ENCODE data around the gene TTC7B.

The TTC7B gene

DNA sequence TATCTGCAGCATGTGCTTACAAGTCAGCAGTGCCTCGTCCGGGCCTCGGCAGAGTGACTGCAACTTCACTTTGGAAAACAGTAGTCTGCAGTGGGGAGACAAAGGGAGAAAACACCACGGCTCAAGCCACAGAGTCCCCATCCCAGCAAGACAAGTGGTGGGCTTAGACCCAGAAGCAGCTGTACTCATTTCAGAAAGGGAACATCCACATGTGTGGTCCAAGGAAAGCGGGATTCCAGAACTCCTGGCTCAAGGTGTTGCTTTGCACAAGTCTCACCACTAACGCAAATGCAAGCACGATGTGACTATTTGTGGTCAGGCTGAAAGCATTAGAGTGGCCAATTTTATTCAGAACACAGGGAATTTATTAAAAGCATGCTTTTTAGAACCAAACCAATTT, 198.3 kb downstream of the TTC7B start:
- no peak for DNase-seq (ENCODE audit: low read depth in 2 of 2)

DNA sequence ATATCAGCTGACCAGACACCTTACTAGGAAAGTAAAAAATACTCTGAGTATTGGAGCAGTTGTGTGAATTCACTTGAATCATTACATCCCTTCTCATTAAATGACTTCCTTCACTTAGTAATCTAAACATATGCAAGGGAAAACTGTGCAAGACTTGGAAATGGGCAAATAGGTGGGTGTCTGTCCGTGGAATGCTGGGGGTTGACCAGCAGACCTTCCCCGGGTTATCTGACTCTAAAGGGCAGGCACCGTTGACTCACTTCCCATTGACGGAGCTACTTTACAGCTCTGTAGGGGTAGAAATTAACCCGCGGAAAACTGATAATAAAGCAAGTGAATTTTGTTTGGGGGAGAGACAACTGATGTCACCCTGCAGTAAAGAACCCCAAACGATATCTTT, 199.3 kb downstream of the TTC7B start:
- no peak for DNase-seq (ENCODE audit: low read depth in 2 of 2)

DNA sequence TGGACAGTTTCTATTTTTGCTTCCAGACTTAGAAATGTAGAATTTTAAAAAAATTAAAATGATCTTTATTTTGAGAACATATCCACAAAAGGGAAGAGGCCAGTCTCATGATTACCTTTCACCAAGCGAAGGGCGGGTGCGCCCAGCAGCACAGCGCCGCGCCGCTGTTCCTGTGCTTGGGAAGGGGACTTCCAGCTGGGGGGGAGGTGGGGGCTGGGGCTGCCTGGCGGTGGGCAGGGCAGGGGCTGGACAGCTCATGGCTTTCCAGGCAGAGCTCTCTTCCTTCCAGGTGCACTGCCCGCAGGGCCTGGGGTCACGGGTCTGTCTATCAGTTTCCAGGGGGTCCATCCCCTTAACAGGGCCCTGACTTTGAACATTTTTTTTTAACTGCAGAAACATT, 199.9 kb downstream of the TTC7B start:
- no peak for DNase-seq (ENCODE audit: low read depth in 2 of 2)

DNA sequence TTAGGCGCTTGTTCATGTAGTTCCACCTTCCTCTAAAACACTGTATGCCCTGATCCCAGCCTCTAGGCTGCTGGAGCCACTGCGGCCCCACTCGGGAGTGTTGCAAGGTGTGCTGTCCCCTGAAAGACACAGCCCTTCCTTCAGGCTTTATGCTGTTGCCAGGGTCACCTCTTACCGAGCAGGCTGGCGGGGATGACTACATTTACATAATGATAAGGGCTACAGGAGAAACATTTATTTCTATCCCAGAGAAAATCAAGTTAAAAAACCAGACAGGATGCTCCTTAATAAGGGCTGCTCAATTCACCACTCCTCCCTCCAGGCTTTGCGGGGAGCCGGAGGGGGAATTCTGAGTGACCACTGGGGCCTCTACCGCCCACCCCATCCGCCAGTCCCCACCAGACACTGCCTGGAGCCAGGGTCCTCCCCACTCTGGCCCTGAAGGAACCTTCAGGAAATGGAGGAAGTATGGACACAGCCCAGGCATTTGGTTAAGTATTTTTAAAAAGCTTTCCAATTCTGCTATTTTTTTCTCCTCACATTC, 200.6 kb downstream of the TTC7B start:
- no peak for DNase-seq (ENCODE audit: low read depth in 2 of 2)

DNA sequence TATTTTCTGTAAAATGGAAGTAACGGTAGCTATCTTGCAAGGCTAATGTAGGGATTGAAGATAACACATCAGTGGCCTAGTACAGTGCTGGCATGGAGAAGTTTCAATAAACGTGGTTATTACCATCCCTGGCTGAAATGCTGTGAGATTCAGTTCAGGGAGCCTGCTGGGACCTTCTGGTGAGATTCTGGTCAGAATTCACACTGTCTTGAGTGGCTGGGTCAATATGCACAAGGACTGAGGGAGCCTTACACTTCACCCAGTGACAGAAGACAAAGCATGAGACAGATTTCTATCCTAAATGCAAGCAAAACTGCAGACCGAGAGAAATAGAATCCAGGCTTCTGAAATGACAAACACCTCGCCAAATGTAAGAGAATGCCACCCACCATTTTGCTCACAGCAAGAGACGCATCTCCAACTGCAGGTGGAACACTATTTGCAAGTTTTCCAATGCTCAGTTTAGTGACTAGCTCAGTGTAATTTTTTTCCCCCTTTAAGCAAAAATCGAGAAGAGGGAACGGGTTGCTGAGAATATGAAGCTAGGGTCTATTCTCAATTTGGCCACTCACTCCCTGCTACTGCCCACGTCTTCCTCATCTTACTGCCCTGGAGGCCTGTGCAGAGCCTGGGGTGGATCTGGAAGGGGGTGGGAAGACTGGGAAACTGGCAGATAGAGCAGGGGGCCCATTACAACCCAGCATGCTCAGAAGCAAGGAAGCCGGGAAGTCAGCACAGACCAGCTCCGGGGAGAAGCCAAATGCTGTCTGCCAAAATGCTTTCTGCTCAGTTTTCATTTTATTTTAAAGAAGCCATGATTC, 201.3 kb downstream of the TTC7B start:
- no peak for DNase-seq (ENCODE audit: low read depth in 2 of 2)

DNA sequence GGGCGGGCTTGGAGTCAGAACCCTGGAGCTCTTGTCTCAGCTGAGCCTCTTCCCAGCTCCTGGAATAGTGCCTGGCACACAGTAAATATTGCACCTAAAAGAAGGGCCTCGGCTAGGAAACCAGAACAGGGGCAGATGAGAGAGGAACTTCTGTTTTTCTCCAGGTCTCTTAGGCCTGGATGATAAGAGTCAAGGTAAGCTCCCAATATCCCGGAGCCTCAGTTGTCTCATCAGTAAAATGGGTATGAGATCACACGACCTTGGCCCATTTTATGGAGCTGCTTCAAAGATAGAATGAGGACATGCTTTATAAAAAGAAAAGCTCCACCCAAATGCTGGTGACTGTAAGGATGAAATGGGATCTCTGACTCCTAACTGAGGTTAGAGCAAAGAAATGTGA, 202.2 kb downstream of the TTC7B start:
- no peak for DNase-seq (ENCODE audit: low read depth in 2 of 2)

DNA sequence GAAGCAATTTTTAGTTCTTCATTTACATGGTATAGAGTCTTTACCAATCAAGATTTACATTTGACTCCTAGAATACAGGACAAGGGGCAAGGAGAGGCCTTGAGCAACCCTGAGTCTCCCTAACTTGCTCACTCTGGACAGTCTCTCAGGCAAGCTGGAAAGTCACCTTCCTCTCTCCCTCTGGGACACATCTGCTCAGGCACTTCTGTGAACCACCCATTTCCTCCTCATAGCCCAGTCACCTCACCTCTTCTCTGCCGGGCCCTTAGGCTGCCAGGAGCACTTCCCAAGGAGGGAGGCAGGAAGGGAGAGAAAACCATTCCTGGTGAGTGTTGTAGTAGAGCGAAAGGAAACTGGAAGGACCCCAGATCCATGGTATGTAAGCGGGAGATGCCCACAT, 202.8 kb downstream of the TTC7B start:
- DNase-seq (ENCODE audit: low read depth in 2 of 2), result no peak

DNA sequence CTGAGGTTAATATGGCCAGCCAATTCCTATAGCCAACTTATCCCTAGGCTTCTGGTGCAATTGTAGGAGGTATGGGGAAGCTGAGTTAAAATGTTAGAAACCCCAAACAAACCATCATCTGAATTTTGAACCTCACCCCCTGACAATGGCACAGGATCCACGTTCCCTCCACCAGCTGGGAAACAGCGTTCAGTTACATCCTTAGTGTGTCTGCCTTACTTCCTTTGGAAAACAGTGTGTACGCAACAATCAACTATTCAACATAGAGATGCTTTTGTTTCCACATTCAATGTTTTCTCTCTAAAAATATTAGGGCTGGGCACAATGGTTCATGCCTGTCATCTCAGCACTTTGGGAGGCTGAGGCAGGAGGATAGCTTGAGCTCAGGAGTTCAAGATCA, 203.4 kb downstream of the TTC7B start:
- no peak for DNase-seq (ENCODE audit: low read depth in 2 of 2)

DNA sequence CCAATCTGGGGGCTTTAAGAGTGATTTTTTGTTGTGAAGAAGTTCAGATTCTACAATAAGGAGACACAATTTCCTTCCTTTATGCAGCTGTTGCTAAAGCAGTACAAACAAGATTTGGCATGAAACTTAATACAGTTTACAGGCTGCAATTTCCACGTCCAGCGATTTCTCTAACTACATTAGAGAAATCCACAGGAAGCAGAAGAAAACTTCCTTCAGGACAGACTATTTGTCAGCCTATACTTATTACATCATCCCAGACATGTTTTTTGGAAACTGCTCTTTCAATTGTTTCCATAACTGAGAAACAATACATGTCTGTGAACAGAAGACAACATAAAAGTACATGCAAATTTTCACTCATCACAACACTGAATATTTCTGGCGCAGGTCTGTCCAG, 204.3 kb downstream of the TTC7B start:
- no peak for DNase-seq (ENCODE audit: low read depth in 2 of 2)

DNA sequence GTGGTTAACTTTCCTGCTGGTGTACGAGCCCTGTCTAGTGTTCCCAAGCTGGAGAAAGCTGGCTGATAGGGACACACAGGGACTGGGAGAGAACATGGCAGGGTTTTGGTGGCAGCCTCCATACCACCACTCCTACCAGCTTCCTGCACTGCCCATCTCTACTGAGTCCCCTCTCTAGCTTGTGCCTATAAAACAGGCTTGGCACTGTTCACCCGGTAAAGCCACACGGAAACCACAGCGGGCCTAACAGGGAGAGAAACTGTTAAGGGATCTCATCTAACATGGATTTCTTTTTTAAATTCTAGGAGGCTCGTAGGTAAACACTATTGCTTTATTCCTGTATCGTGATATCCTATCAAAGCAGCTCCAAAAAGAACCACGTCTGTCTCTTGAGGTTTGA, 204.7 kb downstream of the TTC7B start:
- no peak for DNase-seq (ENCODE audit: low read depth in 2 of 2)

DNA sequence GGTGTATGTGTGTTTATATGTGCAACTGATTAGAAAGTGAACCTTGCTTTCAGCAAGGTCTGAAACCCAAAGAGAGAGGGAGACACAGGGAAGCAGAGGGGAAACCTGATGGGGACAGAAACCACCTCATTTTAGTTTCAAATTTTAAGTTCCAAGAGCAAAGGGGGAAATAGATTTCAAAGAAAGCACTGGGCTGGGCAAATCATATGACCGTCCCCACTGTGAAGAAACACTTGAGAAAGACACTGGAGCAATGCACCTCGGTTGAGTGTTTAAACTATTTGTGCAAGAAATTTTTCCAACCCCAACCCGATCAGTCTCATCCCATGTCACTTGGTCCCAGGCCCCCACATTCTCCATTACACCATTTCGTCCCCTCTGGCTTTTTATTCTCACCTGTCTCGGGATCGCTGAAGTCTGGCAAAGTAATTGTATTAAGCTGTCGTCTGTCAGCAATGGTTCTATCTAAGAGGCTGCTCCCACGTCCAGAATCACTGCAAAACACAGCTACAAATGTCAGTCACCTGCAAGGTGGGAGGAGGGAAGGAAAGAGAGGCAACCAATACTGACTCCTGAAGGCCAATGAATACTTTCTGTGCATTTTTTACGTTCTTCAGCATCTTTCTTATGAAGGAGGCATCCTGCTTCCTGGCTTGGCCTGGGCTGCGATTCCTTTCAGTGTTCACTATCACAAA, 205.7 kb downstream of the TTC7B start:
- no peak for DNase-seq (ENCODE audit: low read depth in 2 of 2)

DNA sequence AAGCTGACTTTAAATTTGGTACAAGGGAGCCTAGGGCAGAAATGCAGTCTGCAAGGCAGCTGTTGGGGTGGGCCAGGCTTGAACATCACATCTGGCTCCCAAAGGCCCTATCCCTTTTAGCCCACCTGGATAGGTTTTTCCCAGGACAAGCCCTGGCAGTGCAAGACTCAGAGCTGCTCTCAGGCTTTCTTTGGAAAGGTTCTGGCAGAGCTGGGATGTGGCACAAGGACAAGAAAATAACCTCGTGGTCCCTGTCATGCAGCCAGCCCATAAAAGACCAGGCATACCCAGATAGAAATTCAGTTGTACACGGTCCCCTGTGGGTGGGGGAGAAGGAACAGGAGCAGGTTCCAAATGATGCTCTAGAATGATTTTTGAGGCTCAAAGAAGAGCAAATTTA, 206.9 kb downstream of the TTC7B start:
- no peak for DNase-seq (ENCODE audit: low read depth in 2 of 2)

DNA sequence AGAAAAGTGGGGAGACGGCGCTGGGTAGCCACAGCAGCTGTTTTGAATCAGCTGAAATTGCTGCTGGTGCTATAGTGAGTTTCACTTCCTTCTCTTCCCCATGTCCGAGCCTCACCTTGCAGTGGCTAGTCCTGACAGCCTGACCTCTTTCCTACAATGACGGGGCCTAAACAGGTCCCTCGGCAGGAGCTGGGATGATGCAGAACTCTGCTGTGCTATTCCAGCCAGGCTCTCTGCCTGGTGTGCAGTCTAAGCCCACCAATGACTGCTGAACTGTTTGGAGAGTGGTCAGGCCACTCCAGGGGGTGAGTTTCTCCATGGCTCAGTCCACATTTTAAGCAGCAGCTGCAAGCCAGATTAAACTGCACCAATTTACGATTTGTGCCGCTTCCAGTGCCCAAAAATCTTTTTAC, 207.3 kb downstream of the TTC7B start:
- no peak for DNase-seq (ENCODE audit: low read depth in 2 of 2)

DNA sequence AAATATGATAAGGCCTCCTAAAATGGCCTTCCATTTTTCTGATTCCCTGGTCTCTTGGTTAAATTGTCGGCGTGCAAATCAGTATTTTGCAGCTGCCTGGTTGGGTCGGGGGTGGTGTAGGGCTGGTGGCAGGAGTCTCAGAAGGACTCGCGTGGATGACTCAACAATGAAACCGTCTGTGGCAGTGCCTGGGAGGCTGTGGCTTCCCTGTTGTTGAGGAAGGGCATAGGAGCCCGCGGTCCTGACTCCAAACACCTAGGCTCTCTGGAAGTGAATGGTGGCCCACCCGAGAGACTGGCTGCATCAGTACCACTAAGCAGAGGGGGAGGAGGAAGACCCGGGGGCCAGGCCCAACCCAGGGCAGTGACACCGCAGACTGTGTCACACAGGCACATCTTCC, 207.9 kb downstream of the TTC7B start:
- no peak for DNase-seq (ENCODE audit: low read depth in 2 of 2)

DNA sequence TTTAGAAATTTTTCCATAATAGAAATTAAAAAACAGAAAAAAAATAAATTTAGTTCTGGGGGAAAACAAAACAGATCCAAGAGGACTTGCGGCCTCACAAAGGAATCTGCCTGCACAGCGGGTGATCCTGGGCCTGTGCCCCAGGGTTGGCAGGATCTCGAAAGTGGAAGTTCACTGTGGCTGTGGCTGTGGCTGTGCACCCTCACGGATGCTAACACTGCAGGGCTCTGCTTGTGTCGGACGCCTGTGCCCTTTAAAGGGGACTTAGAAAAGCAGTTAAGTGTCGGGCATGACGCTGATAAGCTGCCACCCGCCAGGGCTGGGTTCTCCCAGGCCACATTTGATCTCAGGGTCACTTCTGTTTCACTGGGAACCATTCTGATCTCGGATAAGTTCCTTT, 209.1 kb downstream of the TTC7B start:
- DNase-seq (ENCODE audit: low read depth in 2 of 2), result no peak

DNA sequence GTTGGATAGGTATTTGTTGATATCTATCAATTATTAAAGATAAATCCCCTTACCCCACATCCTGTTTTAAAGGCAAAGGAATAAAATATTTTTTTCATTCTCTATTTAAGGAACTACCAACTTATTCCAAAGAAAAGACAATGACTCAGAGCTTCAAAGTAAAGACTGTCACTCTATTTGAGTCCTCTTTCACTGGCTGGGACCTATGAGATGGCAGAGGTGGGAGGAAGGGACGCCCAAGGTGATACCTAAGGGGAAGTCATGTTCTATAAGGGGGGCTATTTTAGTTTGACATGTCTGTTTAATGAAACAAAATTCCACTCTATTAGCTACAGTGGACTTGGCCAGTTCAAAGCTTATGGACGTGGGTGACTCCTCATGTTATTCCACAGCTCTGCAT, 209.8 kb downstream of the TTC7B start:
- no peak for DNase-seq (ENCODE audit: low read depth in 2 of 2)

DNA sequence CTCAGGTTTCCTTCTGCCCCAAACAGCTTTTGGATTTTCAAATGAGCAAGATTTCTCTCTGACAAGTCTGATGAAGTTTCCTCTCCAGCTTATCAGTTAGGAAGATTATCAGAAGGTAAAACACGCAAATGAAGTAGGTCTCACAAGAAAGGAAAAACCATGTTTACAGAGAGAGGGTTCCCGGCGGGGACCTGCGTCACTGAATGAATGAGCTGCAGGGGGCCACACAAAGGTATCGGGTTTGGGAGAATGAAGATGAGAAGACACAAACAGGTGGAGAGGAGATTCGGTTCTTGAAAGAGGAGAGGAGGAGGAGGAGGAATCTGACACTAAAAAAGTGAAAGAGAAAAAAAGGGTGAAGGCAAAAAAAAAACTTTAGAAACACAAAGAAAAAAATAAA, 210.8 kb downstream of the TTC7B start:
- DNase-seq (ENCODE audit: low read depth in 2 of 2), result no peak

DNA sequence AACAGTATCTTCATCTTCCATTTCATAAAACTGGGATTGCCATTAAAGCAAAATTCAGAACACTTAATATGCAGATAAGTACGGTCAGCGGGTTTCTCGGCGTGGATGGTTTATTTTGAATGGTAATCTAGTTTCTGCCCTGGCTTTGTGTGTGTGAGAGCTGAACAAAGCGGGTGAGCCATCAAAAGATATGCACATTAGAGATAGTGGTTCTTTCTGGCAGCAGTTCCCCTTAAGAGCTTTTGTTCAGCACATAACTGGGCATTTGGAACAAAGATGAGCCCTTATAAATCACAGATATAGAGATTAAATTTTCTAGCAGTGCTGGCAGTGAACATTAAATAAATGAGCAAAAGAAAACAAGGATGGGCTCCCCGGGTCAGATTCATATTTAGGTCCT, 211.9 kb downstream of the TTC7B start:
- no peak for DNase-seq (ENCODE audit: low read depth in 2 of 2)

DNA sequence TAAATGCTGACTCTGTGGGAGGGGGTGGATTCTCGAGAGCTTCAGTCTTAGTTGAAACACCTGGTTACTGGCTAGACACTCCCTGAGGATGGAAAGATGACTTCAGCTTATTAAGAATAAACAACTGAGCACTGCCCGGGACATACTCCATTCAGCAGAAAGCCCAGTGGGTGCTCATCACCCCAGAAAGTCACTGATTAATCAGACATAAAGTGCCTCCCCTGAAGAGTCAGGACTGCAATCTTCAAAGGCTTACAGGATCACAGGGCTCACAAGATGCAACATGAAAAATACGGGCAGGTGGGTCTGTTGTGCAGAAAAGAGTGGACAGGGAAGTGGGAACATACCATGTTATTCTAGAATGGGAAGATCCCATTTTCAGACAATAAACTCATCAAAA, 212.4 kb downstream of the TTC7B start:
- DNase-seq (ENCODE audit: low read depth in 2 of 2), result no peak

DNA sequence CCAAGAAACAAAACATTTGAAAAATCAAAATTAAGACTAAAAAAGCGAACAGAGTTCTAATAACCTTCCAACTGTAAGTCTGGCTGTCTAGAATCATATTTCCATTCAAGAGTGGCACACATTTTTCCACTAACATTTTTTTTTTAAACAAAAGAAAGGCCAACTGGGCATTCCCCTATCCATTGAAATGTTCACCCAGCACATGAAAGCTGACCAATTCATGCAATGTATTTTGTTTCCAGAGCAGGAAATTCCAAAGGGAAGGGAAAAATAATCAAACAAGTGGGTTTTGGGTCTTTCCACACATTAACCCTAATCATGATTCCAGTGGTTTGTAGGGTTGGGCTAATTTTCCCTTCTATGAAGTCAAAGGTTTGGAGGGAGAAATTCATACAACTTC, 212.9 kb downstream of the TTC7B start:
- DNase-seq (ENCODE audit: low read depth in 2 of 2), result no peak

DNA sequence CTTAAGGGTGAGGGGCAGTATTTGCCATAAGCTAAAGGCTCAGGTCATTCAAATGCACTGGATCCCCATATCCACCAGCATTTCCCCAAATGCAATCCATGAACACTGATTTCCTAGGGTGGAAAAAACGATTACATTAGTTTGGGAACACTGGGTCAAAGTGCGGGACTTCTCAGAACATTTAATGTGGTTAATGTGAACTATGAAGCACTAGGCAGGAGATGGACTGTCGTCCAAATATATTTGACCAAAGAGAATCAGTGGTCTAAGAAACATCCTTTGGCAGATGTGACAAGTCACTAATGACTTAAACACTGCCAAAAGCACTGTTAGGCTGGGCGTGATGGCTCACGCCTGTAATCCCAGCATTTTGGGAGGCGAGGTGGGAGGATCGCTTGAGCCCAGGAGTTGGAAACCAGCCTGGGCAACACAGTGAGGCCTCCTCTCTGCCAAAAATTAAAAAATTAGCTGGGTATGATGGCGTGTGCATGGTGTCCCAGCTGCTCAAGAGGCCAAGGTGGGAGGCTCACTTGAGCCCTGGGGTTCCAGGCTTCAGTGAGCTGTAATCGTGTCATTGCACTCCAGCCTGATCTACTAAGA, 214.0 kb downstream of the TTC7B start:
- no peak for DNase-seq (ENCODE audit: low read depth in 2 of 2)

DNA sequence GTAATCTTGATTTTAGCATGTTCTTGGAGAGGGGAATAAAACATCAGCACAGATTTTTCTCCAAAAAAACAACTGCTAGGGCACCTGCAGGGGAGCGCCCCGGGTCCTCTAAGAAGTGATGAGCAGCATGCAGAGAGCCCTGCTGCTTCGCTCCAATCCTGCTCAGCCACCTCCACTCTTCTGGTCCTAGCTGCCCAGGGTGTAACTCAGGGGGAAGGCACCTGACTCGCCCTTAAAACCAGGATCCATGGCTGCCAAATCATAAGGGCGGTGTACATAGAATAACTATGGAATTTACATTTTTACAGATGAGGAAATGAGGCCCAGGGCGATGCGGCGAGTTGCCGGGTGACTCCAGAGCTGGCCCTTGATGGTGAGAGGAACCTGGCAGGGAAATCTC, 214.7 kb downstream of the TTC7B start:
- no peak for DNase-seq (ENCODE audit: low read depth in 2 of 2)

DNA sequence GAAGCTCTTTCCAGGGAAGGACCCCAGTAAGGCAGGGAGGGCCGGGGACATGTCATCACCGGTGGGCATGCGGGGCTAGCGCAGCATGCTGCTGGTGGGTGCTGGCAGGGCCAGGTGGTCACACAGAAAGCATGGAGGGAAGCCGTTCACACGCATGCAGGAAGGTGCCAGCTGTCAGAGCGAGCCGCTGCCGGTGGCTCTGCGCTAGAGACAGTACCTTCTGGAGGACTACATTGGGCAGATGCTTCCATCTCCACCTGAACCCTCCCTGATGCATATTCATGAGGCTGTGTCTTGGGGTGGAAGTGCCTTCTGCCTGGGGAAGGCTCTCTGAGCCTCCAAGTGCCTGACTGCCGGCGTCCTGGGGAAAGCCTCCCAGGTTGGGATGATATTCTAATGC, 215.6 kb downstream of the TTC7B start:
- no peak for DNase-seq (ENCODE audit: low read depth in 2 of 2)
